A673 (cell line): Measurements from ENCODE around the gene NTF3.

ENCODE experiments used
- EZH2 ChIP-seq: fragments of 200-600 bp; sonication (generic); IDR thresholded peaks from 2 replicates; pipeline ENCODE4 v1.6.1; 2017; ENCODE audit warnings: borderline replicate concordance, low read depth, mild to moderate bottlenecking, mixed read lengths, antibody characterized with exemption, low read length; ENCODE audit not compliant: poor library complexity, severe bottlenecking
- TF ChIP-seq, protein P1 (sequence below): fragments of 300-800, 200-600 bp; sonication (generic); conservative IDR thresholded peaks from 2 replicates; pipeline ENCODE4 v1.5.1; 2017; ENCODE audit warnings: low read depth, mild to moderate bottlenecking, antibody characterized with exemption, low read length, moderate library complexity, mixed read lengths

DNA sequence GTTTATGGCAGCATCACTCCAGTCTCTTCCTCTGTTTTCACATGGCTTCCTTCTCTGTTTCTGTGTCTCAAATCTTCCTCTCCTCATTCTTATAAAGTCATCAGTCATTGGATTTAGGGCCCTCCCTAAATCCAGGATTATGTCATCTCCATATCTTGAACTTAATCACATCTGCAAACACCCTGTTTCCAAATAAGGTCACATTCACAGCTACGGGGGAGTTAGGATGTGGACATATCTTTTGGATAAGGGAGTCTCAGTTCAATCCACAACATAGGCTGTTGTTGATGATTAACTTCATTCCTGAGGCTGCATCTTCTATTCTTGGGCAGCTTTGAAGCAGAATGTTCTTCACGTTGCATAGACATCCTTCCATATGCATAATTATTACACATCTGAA is 40.3 kb upstream of the NTF3 start:
- TF ChIP-seq, protein P1, sequence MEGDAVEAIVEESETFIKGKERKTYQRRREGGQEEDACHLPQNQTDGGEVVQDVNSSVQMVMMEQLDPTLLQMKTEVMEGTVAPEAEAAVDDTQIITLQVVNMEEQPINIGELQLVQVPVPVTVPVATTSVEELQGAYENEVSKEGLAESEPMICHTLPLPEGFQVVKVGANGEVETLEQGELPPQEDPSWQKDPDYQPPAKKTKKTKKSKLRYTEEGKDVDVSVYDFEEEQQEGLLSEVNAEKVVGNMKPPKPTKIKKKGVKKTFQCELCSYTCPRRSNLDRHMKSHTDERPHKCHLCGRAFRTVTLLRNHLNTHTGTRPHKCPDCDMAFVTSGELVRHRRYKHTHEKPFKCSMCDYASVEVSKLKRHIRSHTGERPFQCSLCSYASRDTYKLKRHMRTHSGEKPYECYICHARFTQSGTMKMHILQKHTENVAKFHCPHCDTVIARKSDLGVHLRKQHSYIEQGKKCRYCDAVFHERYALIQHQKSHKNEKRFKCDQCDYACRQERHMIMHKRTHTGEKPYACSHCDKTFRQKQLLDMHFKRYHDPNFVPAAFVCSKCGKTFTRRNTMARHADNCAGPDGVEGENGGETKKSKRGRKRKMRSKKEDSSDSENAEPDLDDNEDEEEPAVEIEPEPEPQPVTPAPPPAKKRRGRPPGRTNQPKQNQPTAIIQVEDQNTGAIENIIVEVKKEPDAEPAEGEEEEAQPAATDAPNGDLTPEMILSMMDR = no peak
- no peak for TF ChIP-seq EZH2
